GM18499 (cell line): ENCODE data around the gene MYH10.
"Not testable (repeated sequence)": the region's sequence is repeated elsewhere in the genome, so short reads cannot be mapped to it uniquely, and the experiment has no call there.

Experiments
- ATAC-seq: cut with Tn5 transposase; IDR thresholded peaks from one replicate; pipeline ENCODE4 v1.9.1; 2021; ENCODE audit warnings: moderate number of reproducible peaks; ENCODE audit not compliant: insufficient read depth, unreplicated experiment

The MYH10 gene

GRCh38 chr17:8558144-8558543 is 72.4 kb downstream of the MYH10 start:
- no peak for ATAC-seq

- no peak for ATAC-seq
Observed at GRCh38 chr17:8557176-8557806, 73.2 kb downstream of the MYH10 start.

GRCh38 chr17:8556074-8556473 is 74.5 kb downstream of the MYH10 start:
- ATAC-seq = no peak

GRCh38 chr17:8555062-8555461 is 75.5 kb downstream of the MYH10 start:
- no peak for ATAC-seq

GRCh38 chr17:8552577-8553320 is 77.8 kb downstream of the MYH10 start:
- no peak for ATAC-seq

- ATAC-seq = no peak
Observed at GRCh38 chr17:8542599-8543502, 87.7 kb downstream of the MYH10 start.

GRCh38 chr17:8539976-8540375 is 90.5 kb downstream of the MYH10 start:
- not testable (repeated sequence) for ATAC-seq

- ATAC-seq = no peak
Observed at GRCh38 chr17:8537734-8538133, 92.8 kb downstream of the MYH10 start.

- ATAC-seq = no peak
Observed at GRCh38 chr17:8534498-8535188, 95.9 kb downstream of the MYH10 start.

- ATAC-seq = no peak
Observed at GRCh38 chr17:8532021-8532420, 98.5 kb downstream of the MYH10 start.

GRCh38 chr17:8522577-8522976 is 107.9 kb downstream of the MYH10 start:
- ATAC-seq = no peak

GRCh38 chr17:8520981-8521380 is 109.5 kb downstream of the MYH10 start:
- ATAC-seq = no peak

- ATAC-seq = no peak
Observed at GRCh38 chr17:8518850-8519249, 111.7 kb downstream of the MYH10 start.

- no peak for ATAC-seq
Observed at GRCh38 chr17:8518326-8518725, 112.2 kb downstream of the MYH10 start.

GRCh38 chr17:8514801-8515200 is 115.7 kb downstream of the MYH10 start:
- no peak for ATAC-seq

- ATAC-seq = no peak
Observed at GRCh38 chr17:8506145-8506544, 124.4 kb downstream of the MYH10 start.

- no peak for ATAC-seq
Observed at GRCh38 chr17:8504460-8505207, 125.9 kb downstream of the MYH10 start.

GRCh38 chr17:8503807-8504206 is 126.7 kb downstream of the MYH10 start:
- no peak for ATAC-seq

GRCh38 chr17:8503368-8503767 is 127.2 kb downstream of the MYH10 start:
- ATAC-seq = no peak

GRCh38 chr17:8502126-8502525 is 128.4 kb downstream of the MYH10 start:
- no peak for ATAC-seq
